Neutrophil (primary cell): ENCODE data around the gene OR6B3.

Experiments used
- H3K27ac ChIP-seq: fragments of 200-600 bp; sonication (generic); 2 replicates; pipeline ENCODE4 v1.5.1; 2016; ENCODE audit warnings: mild to moderate bottlenecking, moderate library complexity
- H3K27me3 ChIP-seq: fragments of 200-600 bp; sonication (generic); 2 replicates; pipeline ENCODE4 v1.6.0; 2016; ENCODE audit warnings: mild to moderate bottlenecking
- H3K36me3 ChIP-seq: fragments of 200-600 bp; sonication (generic); 2 replicates; pipeline ENCODE4 v1.5.1; 2017
- H3K4me1 ChIP-seq, 2 experiments: fragments of 200-600 bp in 1 of 2; sonication (generic) in 1 of 2; 1 replicate in 1 of 2; 2 replicates in 1 of 2; pipeline versions ENCODE4 v1.5.1 to v1.6.1; 2013 to 2016; ENCODE audit warnings: low read depth in 1 of 2, low read length in 1 of 2, mild to moderate bottlenecking in 1 of 2, moderate library complexity in 1 of 2; ENCODE audit not compliant: control insufficient read depth in 1 of 2, insufficient read depth in 1 of 2
- H3K4me3 ChIP-seq, 2 experiments: fragments of 200-600 bp in 1 of 2; sonication (generic) in 1 of 2; 1 replicate in 1 of 2; 2 replicates in 1 of 2; pipeline ENCODE4 v1.5.1; 2013 to 2016; ENCODE audit warnings: low read depth in 1 of 2, low read length in 1 of 2, mild to moderate bottlenecking in 1 of 2, moderate library complexity in 1 of 2
- H3K9me3 ChIP-seq: fragments of 200-600 bp; sonication (generic); 2 replicates; pipeline ENCODE4 v1.5.1; 2016
- TF ChIP-seq, protein P1 (sequence below): fragments of 200-600 bp; sonication (generic); IDR thresholded peaks from 2 replicates; pipeline ENCODE4 v1.5.1; 2016; ENCODE audit warnings: antibody characterized with exemption

The OR6B3 gene

DNA sequence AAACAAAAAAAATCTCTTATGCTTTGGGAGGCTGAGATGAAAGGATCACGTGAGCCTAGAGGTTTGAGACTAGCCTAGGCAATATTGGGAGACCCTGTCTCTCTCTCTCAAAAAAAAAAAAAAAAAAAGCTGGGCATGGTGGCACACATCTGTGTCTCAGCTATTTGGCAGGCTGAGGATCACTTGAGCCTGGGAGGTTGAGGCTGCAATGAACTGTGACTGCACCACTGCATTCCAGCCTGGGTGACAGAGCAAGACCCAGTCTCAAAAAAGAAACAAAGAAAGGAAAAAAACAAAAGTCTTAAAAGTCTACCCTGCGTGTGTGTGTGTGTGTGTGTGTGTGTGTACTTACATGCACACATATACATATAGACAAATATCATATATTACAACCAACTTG is 25.3 kb upstream of the OR6B3 start:
- H3K9me3 ChIP-seq = peaks cover 7% of the 10 kb centered on the region
- H3K36me3 ChIP-seq = no peaks in the 10 kb centered on the region
- H3K4me3 ChIP-seq = no peak overlapping the region
- no peaks in the 10 kb centered on the region for H3K4me1 ChIP-seq
- TF ChIP-seq, protein P1, sequence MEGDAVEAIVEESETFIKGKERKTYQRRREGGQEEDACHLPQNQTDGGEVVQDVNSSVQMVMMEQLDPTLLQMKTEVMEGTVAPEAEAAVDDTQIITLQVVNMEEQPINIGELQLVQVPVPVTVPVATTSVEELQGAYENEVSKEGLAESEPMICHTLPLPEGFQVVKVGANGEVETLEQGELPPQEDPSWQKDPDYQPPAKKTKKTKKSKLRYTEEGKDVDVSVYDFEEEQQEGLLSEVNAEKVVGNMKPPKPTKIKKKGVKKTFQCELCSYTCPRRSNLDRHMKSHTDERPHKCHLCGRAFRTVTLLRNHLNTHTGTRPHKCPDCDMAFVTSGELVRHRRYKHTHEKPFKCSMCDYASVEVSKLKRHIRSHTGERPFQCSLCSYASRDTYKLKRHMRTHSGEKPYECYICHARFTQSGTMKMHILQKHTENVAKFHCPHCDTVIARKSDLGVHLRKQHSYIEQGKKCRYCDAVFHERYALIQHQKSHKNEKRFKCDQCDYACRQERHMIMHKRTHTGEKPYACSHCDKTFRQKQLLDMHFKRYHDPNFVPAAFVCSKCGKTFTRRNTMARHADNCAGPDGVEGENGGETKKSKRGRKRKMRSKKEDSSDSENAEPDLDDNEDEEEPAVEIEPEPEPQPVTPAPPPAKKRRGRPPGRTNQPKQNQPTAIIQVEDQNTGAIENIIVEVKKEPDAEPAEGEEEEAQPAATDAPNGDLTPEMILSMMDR = no peak
- no peak overlapping the region for H3K27ac ChIP-seq
- peaks cover 8% of the 10 kb centered on the region for H3K27me3 ChIP-seq

DNA sequence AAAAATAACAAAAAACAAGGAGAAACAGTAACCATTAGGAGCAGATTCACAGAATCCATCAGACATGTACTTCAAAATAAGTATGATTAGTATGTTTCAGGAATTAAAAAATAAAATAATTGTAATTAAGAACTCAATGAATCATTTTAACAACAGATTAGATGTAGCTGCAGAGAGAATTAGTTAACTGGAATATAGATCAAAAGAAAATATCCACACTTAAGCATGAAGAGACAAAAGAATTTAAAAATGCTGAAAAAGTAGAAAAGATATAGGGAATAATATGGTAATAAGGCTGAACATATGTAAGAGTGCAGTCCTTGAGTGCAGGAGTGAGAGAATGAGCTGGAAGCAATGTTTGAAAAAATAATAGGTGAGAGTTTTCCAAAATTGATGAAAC is 24.1 kb upstream of the OR6B3 start:
- Histone ChIP-seq H3K27ac (no peak overlapping the region), H3K9me3 (peaks cover 7% of the 10 kb centered on the region), H3K4me3 (no peak overlapping the region), H3K4me1 (no peaks in the 10 kb centered on the region), H3K27me3 (peaks cover 8% of the 10 kb centered on the region), H3K36me3 (no peaks in the 10 kb centered on the region)
- TF ChIP-seq, protein P1 = no peak

- peaks cover 7% of the 10 kb centered on the region for H3K9me3 ChIP-seq
- H3K36me3 ChIP-seq = no peaks in the 10 kb centered on the region
- no peaks in the 10 kb centered on the region for H3K4me1 ChIP-seq
- no peak overlapping the region for H3K27ac ChIP-seq
- TF ChIP-seq, protein P1 = no peak
- no peak overlapping the region for H3K4me3 ChIP-seq
- H3K27me3 ChIP-seq = peaks cover 15% of the 10 kb centered on the region
Measured at GRCh38 chr2:240074545-240074944, 21.2 kb upstream of the OR6B3 start.

- Histone ChIP-seq H3K27ac (no peak overlapping the region), H3K27me3 (peaks cover 40% of the 10 kb centered on the region), H3K4me1 (no peaks in the 10 kb centered on the region), H3K36me3 (no peaks in the 10 kb centered on the region), H3K4me3 (no peak overlapping the region), H3K9me3 (no peaks in the 10 kb centered on the region)
- TF ChIP-seq, protein P1 = no peak
Measured at GRCh38 chr2:240070907-240071306, 17.6 kb upstream of the OR6B3 start.

DNA sequence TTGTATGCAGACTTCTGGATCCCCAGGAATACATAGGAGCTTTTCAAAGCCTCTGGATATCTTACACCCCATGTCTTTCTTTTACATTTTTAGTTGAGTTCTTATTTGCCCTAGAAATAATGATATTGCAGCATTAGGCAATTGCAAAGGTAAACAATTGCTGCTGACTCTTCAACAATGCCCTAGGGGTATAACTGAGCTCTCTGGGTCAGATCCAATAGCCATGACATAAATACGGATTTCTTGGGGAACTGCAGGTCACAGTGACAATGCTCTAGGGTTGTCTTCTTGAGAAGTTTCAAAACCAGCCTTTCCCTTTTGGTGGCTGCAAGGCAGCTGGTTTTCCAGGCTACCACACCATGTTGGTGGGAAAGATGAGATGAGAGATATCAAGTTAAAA is 16.5 kb upstream of the OR6B3 start:
- Histone ChIP-seq H3K27ac (no peak overlapping the region), H3K9me3 (no peaks in the 10 kb centered on the region), H3K4me1 (no peaks in the 10 kb centered on the region), H3K36me3 (no peaks in the 10 kb centered on the region), H3K27me3 (peaks cover 49% of the 10 kb centered on the region), H3K4me3 (no peak overlapping the region)
- TF ChIP-seq, protein P1 = no peak

GRCh38 chr2:240068193-240068592 is 14.9 kb upstream of the OR6B3 start:
- Histone ChIP-seq H3K27ac (no peak overlapping the region), H3K4me3 (no peak overlapping the region), H3K36me3 (no peaks in the 10 kb centered on the region), H3K9me3 (no peaks in the 10 kb centered on the region), H3K4me1 (no peaks in the 10 kb centered on the region), H3K27me3 (peaks cover 64% of the 10 kb centered on the region)
- TF ChIP-seq, protein P1 = no peak
